Left renal pelvis (tissue), 4 donors: ENCODE results near the gene SPTSSA. TPM values are rescaled to one million over a fixed set of nuclear protein-coding genes. Genes with fewer than 3 reads are reported as not detected.
"Not testable (repeated sequence)": the region's sequence is repeated elsewhere in the genome, so short reads cannot be mapped to it uniquely, and the experiment has no call there.

Source experiments
- DNase-seq, 4 donors: peaks; one replicate each; pipeline ENCODE4 v3.0.0-alpha.2; 2013; ENCODE audit warnings: low read depth in 4 of 4, low spot score in 3 of 4
- polyA plus RNA-seq, 4 donors: library from polyadenylated mRNA; unstranded; fragments of 120-200 nt; gene quantifications; one replicate each; pipeline ENCODE4 v1.2.1, GENCODE V29; 2013; ENCODE audit not compliant: insufficient read length in 4 of 4

SPTSSA gene
- 10 to 100 TPM; 22.7 to 43.2 (median 31.7) TPM for polyA plus RNA-seq

GRCh38 chr14:34462132-34462893, at the start of gene SPTSSA:
TSS of gene SPTSSA (minus strand) at chr14:34462240. CDS start at chr14:34462207, 33 bp downstream.
- peak; percentile 50 to 83 (median 78) for DNase-seq

GRCh38 chr14:34507884-34508283, 45.8 kb upstream of the SPTSSA start:
- no peak for DNase-seq

- no peak for DNase-seq
These were observed 45.4 kb upstream of the SPTSSA start for GRCh38 chr14:34507459-34507858.

- DNase-seq, result not testable (repeated sequence)
These were observed 43.1 kb upstream of the SPTSSA start for GRCh38 chr14:34505124-34505491.

GRCh38 chr14:34504027-34504426, 42.0 kb upstream of the SPTSSA start:
- not testable (repeated sequence) for DNase-seq

GRCh38 chr14:34502545-34503225, 40.6 kb upstream of the SPTSSA start:
- no peak for DNase-seq

GRCh38 chr14:34502001-34502400, 40.0 kb upstream of the SPTSSA start:
- no peak for DNase-seq

GRCh38 chr14:34501004-34501580, 39.1 kb upstream of the SPTSSA start:
- DNase-seq, result no peak

GRCh38 chr14:34498684-34499412, 36.8 kb upstream of the SPTSSA start:
- no peak for DNase-seq

GRCh38 chr14:34496679-34497513, 34.9 kb upstream of the SPTSSA start:
- peak in 3 of 4 donors; percentile 22 to 46 (median 27) for DNase-seq

- DNase-seq, result no peak
These were observed 34.1 kb upstream of the SPTSSA start for GRCh38 chr14:34496007-34496678.

GRCh38 chr14:34489324-34489723, 27.3 kb upstream of the SPTSSA start:
- DNase-seq, result no peak

- no peak for DNase-seq
These were observed 26.5 kb upstream of the SPTSSA start for GRCh38 chr14:34488528-34488927.

GRCh38 chr14:34484726-34485125, 22.7 kb upstream of the SPTSSA start:
- DNase-seq, result no peak

GRCh38 chr14:34482463-34482862, 20.4 kb upstream of the SPTSSA start:
- DNase-seq, result no peak

GRCh38 chr14:34479694-34480093, 17.7 kb upstream of the SPTSSA start:
- DNase-seq, result no peak

- no peak for DNase-seq
These were observed 16.2 kb upstream of the SPTSSA start for GRCh38 chr14:34478261-34478660.

GRCh38 chr14:34476036-34476435, 14.0 kb upstream of the SPTSSA start:
- not testable (repeated sequence) for DNase-seq

GRCh38 chr14:34475163-34475562, 13.1 kb upstream of the SPTSSA start:
- no peak for DNase-seq
